GM19023 (cell line): ENCODE results near the gene GPSM3.

ENCODE experiments used
- ATAC-seq: cut with Tn5 transposase; IDR thresholded peaks from one replicate; pipeline ENCODE4 v1.9.1; 2021; ENCODE audit warnings: mild to moderate bottlenecking, moderate library complexity; ENCODE audit not compliant: unreplicated experiment

Gene GPSM3

DNA sequence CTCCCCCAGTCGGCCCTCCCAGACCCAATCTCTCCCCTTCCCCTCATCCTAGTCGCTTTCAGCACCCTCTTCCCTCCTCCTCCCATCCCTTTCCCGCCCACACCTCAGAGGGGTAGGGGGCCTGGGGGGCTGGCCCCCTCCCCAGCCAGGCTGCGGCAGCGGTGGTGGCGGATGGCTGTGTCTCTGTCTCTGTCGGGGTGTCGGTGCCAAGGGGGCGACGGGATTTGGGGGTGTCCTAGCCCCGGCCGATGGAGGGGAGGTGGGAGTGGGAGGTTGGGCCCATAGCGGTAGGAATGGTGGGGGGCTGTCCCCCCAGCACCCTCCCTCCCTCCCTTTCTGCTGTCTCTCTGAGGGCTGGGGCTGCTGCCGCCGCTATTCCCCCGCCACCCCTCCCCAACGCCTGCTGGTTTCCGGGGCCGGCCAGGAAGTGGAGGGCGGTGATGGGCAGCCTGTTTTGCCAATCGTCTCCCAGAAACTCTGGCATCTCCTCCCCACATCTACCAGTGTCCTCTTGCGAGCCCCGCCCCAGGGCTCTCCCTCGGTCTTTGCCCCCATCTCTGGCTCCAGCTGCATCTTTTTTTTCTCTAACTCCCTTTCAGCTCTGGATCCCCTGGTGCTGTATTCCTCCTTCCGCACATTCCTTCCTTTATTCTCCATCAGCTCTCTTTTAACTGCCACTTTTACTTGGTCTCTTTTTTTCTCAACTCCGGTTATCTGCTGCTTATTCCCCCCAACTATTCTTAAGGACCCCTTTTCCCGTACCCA lies 16.6 kb downstream of the GPSM3 start, which contains the start of gene AGPAT1:
TSS of gene AGPAT1 (minus strand) at position 374 of the 765 bp plus-strand sequence. CDS start 4,588 bp downstream, outside the sequence.
- peak; percentile 46 for ATAC-seq

DNA sequence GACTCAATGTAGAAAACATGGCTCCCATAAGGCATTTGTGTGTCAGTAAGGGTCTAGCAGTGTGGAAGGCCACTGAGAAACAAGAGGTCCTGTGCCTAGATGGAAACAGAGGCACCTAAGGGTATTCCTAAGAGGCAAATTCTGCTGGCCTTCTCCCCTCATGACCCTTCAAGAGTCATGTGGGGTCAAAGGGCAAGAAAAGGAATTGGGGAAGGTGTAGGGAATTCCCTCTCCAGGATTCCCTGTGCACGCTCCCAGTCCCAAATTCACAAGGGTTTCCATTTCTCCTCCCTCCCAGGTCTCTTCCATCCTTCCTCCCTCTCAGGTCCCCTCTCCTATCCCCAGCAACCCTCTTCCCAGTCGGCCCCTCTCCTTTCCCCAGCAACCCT lies 17.1 kb downstream of the GPSM3 start:
- no peak for ATAC-seq

DNA sequence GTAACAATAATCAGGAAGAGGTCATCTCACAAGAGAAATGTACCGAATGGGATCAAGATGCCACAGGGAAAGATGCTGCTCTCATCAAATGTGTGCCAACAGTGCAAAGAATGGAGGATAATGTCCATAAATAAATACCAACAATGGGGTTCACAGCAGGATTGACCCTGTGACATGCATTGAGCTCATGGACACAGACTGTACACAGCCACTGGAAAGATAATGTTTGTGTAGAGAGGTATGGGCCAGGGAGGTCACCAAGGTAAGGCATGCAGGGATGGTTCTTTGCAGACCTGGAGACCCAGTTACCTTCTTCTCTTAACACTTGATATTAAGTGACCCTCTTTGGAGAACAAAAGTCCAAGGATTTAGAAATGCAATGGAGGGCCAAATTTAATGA lies 18.0 kb downstream of the GPSM3 start:
- ATAC-seq: no peak

DNA sequence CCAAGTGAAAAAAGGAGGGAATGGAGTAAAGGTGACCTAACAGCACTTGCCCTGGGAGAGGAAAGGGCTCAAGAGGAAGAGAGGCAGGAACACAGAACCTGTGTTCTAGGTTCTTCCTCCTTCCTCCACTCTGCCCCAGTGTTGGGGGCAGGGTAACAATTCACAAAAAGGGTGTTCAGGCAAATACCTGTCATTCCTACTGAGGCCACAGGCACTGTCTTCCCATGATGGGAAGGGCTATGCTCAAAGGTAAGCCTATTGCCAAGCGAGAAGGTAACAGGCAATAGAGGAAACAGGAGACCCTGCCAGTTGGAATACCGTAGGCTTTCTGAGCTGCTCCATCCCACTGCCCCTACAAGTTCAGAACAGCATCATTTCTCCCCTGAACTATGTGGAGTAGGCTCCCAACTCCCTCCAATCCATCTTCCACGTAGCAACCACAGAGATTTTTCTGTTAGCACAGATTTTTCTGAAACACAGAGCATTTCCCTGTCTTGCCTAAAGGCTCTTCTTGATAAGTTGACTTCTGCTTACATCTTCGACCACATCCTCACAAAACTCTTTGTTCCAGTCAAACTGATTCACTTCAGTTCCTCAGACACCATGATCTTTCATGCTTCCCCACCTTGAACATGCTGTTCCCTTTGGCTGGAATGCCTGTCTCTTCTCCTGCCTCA lies 19.3 kb downstream of the GPSM3 start:
- ATAC-seq: no peak

DNA sequence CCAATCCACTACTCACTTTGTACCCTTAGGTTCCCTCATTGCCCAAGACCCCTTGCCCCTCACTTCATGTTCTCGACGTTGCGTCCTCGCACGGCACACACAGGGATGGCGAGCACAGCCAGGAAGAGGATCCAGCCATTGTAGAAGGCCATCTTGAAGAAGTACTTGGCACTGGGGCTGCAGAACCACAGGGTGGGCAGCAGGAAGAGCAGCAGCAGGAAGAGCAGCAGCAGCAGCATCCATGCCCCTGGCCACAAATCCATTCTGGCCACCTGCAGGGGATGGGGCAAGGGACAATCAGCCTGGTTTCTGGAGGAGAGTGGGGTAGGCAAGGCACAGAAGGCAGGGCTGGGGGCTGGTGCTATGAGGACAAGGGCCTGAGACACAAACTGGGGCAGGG lies 21.2 kb downstream of the GPSM3 start:
- ATAC-seq: no peak

DNA sequence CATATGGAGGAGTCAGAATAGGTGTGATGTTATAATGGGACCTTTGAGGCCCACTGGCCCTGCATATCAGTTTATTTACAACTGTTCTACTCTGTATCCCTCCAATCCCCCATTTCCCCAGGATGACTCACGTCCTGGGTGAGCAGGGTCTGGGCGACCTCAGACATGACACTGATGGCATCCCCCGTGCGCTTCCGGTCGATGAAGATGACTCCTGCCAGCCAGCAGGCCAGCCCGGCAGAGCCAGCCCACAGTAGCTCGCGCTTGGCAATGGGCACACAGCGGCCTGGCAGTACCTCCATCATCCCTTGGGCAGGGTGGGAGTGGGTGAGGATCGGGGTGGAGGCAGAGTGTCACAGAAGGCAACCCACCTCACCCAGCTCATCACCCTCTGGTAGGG lies 22.1 kb downstream of the GPSM3 start:
- no peak for ATAC-seq

DNA sequence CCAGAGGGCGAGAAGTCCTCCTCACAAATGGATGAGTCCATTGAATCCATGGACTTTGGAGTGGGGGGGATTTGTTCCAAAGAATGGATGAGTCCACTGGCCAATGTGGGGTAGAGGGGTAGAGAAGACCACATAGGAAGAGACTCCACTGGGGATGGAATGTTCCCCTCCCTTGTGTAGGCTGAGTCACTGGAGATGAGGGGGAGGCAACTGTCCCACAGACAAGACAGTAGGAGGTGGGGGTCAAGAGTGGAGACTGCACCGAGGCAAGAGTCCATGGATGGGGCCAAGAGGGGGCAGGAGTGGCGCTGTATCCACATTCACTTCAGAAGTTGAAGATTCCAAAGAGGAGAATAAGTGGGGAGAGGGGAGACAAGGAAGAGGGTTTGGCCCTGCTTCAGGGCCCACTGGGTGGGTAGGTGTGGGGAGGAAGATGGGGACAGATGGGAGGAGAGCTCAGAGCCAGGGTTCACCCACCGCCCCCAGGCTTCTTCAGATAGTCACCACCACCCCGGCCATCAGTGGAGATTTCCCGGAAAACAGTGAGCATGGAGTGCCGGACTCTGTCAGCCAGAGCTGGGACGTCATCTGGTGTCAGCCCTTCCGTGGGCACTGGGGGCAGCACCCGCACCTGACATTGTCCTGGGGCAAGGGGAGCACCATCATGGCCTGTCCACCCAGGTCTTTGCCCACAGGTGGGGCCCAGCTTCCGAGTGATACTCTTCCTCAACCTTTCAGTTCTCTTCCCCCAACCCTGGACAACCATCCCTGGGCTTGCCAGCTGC lies 23.4 kb downstream of the GPSM3 start:
- no peak for ATAC-seq

DNA sequence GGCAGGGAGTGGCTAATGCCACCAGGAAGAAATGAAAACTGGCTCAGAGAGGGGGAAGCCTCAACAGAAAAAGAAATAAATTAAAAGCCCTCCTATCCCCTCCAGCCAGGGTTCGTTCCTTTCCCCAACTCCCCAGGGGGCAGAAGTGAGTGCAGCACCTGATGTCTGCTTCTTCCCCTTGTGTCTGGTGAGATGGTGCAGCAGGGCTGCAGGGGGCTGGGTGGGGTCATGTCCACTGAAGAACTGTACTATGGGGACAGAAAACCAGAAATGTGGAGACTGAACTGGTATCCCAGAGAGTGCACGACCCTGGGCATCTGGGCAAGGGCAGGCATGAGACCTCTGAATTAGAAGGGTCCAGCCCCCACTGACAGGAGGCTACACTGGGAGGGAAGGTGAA lies 24.1 kb downstream of the GPSM3 start:
- no peak for ATAC-seq

DNA sequence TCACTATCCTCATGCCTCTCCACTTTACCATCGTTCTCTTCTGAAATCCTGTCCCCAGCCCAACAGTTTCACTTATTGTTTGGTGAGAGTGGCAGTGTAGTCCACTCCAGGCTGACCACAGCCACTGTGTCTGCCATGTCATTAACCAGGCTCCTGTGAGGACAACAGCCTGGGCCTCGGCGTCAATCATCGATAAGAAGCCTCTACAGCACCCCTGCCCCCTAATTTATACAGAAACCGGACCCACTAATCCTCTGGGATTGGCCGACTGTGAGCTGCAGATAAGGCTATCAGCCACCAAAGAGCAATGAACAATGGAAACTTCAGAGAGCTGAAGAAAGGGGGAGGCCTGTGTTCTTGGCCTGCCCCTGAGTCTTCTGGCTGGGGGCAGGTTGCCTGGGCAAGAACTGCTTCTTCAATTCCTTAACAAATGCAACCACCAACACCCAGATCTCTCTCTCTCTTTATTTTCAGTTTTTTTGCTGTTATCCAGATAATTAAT lies 24.6 kb downstream of the GPSM3 start:
- no peak for ATAC-seq

DNA sequence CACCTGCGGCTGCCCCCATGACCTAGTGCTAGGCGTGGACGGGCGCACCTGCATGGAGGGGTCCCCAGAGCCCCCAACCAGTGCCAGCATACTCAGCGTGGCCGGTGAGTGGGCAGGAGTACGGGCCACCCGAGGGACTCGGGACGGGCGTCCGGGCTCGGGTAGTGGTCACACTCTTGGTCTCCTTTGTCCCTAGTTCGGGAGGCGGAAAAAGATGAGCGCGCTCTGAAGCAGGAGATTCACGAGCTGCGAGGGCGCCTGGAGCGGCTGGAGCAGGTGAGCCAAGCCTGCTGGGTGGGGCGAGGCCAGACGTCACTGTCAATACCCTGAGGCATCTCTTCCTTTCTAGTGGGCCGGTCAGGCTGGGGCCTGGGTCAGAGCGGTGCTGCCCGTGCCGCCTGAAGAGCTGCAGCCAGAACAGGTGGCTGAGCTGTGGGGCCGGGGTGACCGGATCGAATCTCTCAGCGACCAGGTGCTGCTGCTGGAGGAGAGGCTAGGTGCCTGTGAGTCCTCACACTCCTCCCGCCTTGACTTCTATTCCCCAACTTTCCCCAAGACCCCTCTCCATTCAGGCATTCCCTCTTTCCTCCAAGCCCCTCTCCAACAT lies 25.2 kb downstream of the GPSM3 start:
- no peak for ATAC-seq

DNA sequence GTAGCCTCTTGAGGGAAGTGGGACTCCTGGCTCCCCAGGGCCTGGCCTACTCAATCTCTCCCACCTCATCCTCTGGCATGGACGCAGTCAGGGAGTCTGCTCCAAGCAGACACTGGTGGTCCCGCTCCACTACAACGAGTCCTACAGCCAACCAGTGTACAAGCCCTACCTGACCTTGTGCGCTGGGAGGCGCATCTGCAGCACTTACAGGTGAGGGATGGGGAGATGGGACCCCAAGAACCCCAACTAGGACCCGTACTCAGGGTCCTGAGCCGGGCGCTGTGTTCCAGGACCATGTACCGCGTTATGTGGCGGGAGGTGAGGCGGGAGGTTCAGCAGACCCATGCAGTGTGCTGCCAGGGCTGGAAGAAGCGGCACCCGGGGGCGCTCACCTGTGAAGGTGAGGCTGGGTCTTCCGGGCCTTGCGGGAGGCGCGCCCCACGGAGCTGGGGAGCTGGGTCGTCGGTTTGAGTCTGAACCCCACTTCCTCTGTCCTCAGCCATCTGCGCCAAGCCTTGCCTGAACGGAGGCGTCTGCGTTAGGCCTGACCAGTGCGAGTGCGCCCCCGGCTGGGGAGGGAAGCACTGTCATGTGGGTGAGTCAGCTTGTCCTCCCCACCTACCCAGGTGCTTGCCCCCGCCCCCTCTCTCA lies 25.9 kb downstream of the GPSM3 start:
- ATAC-seq: no peak

DNA sequence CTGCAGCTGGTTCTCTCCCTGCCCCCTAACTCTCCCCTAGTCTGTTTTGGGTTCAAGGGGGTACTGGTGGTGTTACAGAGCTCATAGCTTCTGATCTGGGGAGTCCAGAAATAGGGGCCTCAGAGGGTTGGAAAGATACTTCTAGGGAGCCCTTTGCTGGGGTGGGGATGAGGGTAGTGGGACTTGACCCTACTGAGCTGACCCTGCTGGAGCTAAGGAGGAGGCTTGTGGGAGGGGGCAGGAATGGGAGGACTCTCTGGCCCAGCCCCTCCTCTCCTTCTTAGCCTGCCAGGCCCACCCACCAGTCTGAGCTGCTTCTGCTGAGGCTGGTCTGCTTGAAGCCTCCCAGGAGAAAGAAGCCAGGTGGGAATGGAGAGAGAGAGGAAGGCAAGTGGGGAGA lies 28.1 kb downstream of the GPSM3 start, which contains the start of gene EGFL8:
TSS of gene EGFL8 (plus strand) at position 301 of the 400 bp plus-strand sequence. CDS start 1,571 bp downstream, outside the sequence.
- ATAC-seq: no peak

DNA sequence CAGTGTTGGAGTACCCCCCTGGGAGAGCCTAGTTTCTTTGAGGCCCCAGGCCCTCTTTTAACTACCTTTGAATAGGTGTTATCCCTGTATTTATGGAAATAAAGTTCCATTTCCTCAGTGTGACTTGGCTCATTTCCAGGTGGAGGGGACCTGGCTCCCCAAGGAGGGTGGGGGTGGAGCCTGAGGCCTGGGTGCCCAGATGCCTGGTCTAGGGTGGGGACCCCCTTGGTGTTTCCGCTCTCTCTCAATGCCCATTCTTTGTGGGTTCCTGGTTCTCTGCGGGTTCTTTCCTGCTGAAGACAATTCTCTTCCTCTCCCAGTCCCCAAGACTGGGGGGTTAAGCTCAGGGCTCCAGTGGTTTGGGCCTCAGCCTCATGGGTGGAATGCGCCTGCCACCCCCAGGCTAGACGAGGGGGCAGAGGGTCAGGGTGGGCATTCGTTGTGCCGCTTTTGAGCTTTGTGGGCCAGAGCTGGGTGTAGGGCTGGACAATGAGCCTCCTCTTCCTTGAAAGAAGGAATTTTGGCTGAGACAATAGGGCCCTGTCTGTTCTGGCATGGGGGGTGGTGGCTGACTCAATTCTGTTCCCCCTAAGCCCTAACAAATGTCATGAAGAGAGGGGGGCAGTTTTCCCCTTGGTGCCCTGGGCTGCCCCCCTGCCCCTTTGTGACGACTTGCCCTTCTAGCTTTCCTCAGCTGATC lies 28.7 kb downstream of the GPSM3 start:
- no peak for ATAC-seq

DNA sequence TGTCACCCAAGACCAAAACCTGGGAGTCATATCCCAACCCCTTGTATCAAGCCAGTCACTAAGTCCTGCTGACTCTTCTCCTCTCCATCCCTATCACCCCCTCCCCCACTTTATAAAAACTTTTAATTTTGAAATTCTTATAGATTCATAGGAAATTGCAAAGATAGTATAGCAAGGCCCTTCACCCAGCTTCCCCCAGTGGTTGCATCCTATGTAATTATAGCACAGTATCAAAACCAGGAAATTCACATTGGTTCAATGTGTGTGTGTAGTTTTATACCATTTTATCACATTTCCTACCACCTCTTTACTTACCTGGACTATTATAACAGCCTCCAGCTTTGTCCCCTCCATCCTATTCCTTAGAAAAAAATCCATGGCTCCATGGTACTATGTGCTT lies 34.4 kb downstream of the GPSM3 start:
- no peak for ATAC-seq

DNA sequence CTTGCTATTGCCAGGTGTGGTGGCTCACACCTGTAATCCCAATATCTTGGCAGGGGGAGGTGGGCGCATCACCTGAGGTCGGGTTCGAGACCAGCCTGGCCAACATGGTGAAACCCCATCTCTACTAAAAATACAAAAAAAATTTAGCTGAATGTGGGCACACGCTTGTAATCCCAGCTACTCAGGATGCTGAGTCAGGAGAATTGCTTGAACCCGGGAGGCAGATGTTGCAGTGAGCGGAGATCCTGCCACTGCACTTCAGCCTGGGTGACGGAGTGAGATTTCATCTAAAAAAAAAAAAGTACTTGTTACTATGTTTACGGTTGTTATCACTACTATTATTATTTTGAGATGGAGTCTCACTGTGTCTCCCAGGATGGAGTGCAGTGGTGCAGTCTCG lies 35.6 kb downstream of the GPSM3 start:
- no peak for ATAC-seq

DNA sequence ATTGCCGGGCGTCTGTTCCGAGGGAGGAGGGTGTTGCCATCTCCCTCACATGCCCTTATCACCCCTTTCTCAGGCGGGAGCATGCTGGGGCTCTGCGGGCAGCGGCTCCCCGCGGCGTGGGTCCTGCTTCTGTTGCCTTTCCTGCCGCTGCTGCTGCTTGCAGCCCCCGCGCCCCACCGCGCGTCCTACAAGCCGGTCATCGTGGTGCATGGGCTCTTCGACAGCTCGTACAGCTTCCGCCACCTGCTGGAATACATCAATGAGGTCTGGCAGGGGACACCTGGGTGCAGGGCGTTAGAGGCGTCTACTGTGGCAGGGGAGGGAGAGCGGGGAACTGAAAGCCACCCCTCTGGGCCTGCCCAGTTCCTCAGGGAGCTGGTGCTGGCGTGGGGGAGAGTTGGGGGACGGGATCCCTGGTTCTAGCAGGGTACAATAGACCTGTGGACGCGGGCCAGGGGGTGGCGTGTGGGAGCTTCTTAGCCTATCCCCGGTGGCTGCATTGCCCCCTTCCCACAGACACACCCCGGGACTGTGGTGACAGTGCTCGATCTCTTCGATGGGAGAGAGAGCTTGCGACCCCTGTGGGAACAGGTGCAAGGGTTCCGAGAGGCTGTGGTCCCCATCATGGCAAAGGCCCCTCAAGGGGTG lies 37.8 kb downstream of the GPSM3 start:
- ATAC-seq: peak; percentile 56

DNA sequence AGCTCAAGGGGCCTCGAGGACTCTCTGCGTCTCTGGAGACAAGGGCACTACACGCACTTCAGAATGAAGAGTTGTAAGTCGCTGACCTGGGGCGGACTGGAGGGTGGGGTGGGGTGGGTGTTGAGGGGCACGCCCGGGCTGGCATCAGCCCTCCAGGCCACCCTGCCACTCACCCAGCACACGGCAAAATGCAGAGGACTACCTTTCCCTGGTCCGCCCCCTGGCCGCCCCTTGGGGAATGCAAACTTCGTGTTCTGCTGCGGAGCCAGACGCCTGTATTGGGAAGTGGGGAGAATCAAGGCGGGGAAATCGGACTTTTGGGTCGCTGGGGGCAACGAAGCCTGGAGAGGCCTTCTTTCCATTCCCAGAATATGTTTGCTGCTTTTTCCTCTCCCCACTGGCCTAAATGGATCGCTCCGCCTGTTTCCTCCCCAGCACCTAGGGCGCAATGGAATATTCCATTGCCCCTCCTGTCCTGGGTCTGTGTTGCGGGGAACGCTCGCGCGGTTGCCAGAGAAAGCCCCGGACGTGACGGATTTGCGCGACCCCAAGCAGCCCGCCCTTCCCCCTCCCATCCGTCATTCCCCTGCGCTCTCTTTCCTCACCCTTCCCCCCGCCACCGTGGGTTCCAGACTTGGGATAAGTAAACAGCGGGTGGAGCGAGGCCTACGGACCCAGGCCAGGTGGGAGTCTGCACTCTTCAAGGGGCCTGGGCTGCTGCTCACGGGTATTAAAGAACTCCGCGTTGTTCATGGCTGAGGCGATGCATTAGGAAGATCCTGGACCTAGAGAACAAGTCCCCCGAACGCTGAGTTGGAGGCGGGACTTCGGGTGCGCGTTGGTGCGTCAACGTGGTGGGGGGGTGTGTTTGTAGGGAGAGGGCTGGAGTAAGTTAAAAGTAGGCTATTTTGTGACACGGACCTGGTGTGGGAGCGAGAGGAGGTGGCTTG lies 38.6 kb downstream of the GPSM3 start, which contains the start of gene PPT2:
TSS of gene PPT2 (plus strand) at position 578 of the 950 bp plus-strand sequence. CDS start 454 bp downstream, outside the sequence.
- peak; percentile 36 for ATAC-seq
